Heart right ventricle (tissue), 16 donors: ENCODE data around the gene AFF1. TPM values are rescaled to one million over a fixed set of nuclear protein-coding genes. Genes with fewer than 3 reads are reported as not detected.

Source experiments
- ATAC-seq, 8 donors: fragments of 200-7000 bp; cut with Tn5 transposase; one replicate each; pipeline ENCODE4 v1.9.1; 2020; ENCODE audit warnings: mild to moderate bottlenecking in 8 of 8, moderate library complexity in 8 of 8, moderate number of reproducible peaks in 1 of 8
- DNase-seq, 2 donors: peaks; one replicate each; pipeline ENCODE4 v3.0.0-alpha.2; 2020
- H3K27ac ChIP-seq, 10 donors: fragments of 200-600 bp; sonication (generic) in 2 of 10; one replicate each; pipeline versions ENCODE4 v1.5.0 to v1.8.0; 2020 to 2022; ENCODE audit warnings: mild to moderate bottlenecking in 3 of 10
- H3K27me3 ChIP-seq, 7 donors: fragments of 200-600 bp; one replicate each; pipeline ENCODE4 v1.8.0; 2021 to 2022; ENCODE audit warnings: mild to moderate bottlenecking in 2 of 7
- H3K36me3 ChIP-seq, 9 donors: fragments of 200-600 bp; sonication (generic) in 1 of 9; one replicate each; pipeline versions ENCODE4 v1.5.0 to v1.8.0; 2020 to 2022; ENCODE audit warnings: mild to moderate bottlenecking in 2 of 9
- H3K4me1 ChIP-seq, 9 donors: fragments of 200-600 bp; sonication (generic) in 1 of 9; one replicate each; pipeline versions ENCODE4 v1.5.0 to v1.8.0; 2020 to 2022; ENCODE audit warnings: mild to moderate bottlenecking in 4 of 9
- H3K4me3 ChIP-seq, 10 donors: fragments of 200-600 bp; sonication (generic) in 2 of 10; one replicate each; pipeline versions ENCODE4 v1.5.0 to v1.8.0; 2020 to 2022; ENCODE audit warnings: mild to moderate bottlenecking in 7 of 10, moderate library complexity in 2 of 10
- H3K9me3 ChIP-seq, 11 donors: fragments of 200-600 bp in 10 of 11; sonication (generic) in 2 of 11; one replicate each; pipeline versions ENCODE4 v1.5.0 to v1.8.0; 2013 to 2022; ENCODE audit warnings: mild to moderate bottlenecking in 2 of 11, control low read depth in 1 of 11, moderate library complexity in 1 of 11
- CTCF ChIP-seq, 9 donors: fragments of 200-600 bp; sonication (generic) in 2 of 9; IDR thresholded peaks; one replicate each; pipeline versions ENCODE4 v1.5.0 to v1.8.0; 2021 to 2022; ENCODE audit warnings: antibody characterized with exemption in 9 of 9, mild to moderate bottlenecking in 5 of 9, moderate library complexity in 1 of 9
- WGBS, 2 donors: extraction: QIAGEN DNeasy Blood & Tissue Kit; methylation state at CpG; one replicate each; pipeline ENCODE4 v1.1.7; 2013; ENCODE audit warnings: inconsistent platforms in 1 of 2; 5-methylcytosine and 5-hydroxymethylcytosine counted together
- intact Hi-C, 10 donors: fragments of 100-400 bp; cut with DNase I; formaldehyde crosslinking; loops; one replicate each; pipeline versions ENCODE4 v1.11.1 to v1.14.2; 2022
- polyA plus RNA-seq, 2 donors: library from polyadenylated mRNA; stranded (reverse); fragments of 200-250 nt; gene quantifications; one replicate each; pipeline ENCODE4 v1.2.3, GENCODE V29; 2013
- total RNA-seq, 10 donors: library from RNA; stranded (reverse); fragmentation: NEBNext Ultra II Directional in 3 of 10; extraction: Animal tissue kit (Norgen Biotek cat#: 25700) in 3 of 10; gene quantifications; one replicate each; pipeline versions ENCODE4 v1.2.1 to v1.2.4, GENCODE V29; 2021 to 2023
- donor health status: Arrhythmogenic right ventricular cardiomyopathy.
- donor health status: ischemic (EF 13 %, LVEDD 7.1; RV severe dilation, severe dysfunction).
- donor health status: healthy with polysubstance abuse.
- donor health status: DM: no; HTN: yes; CAD: no.
- donor health status: DM: no; HTN: no; CAD: no.
- donor health status: ischemic (EF 25% LVEDD 6.9; RV normal size, moderate dysfunction).
- donor health status: ischemic (EF 25% LVEDD 5.7; RV mildly dilated, moderate dysfunction).
- donor health status: healthy.
- donor health status: DM: yes; HTN: yes; CAD: no.
- donor health status: Ischemic cardiomyopathy.
- donor health status: ischemic (EF 35%, LVEDD 5.7; RV mildly dilated, moderate dysfunction).
- donor health status: nonischemic (EF 11% LVEDD 7.7; RV severe dilation, severe dysfunction).
- donor health status: DM: yes; HTN: yes; CAD: no.
- donor health status: PGD.
- donor health status: ischemic (EF 29% LVEDD 5.4; RV normal size, mild dysfunction).
- donor health status: nonischemic (EF 23%, LVEDD 6.1; RV moderate dilation, normal function).

The AFF1 gene
- total and polyA plus RNA-seq, 12 donors, result 44.4 to 90.2 (median 74.5) TPM

GRCh38 chr4:87092389-87093141 lies 157.8 kb downstream of the AFF1 start:
- DNase-seq, result peak; percentile 52 to 70
- peaks cover 0 to 57% (median 0%) of the 10 kb centered on the region in 9 donors for H3K36me3 ChIP-seq
- no peaks in the 10 kb centered on the region for H3K27me3 ChIP-seq
- ATAC-seq, result peak; percentile 65 to 87 (median 80)
- WGBS, 2 donors, result 21 to 36% methylated on average over 4 of the region's 4 CpGs
- H3K27ac ChIP-seq, result peak overlapping the region in 8 of 10 donors; percentile 4 to 52 (median 19)
- intact Hi-C loops, result loop anchor here (1.0 to 5.0 kb wide), 8 partner anchors 48 to 170 kb away; partner anchors contain the start of gene AFF1 (in 3 of the 10)
- no peak for TF ChIP-seq CTCF (IDR thresholded peaks at IDR 0.05)
- no peaks in the 10 kb centered on the region for H3K9me3 ChIP-seq
- H3K4me1 ChIP-seq, result peaks cover 4 to 50% (median 38%) of the 10 kb centered on the region in 9 donors
- no peak overlapping the region for H3K4me3 ChIP-seq

GRCh38 chr4:87093443-87094123 lies 158.8 kb downstream of the AFF1 start:
- 26 to 33% methylated on average over 4 of the region's 4 CpGs for WGBS, 2 donors
- TF ChIP-seq CTCF (IDR thresholded peaks at IDR 0.05), result peak; percentile 48 to 79 (median 70)
- Histone ChIP-seq H3K27ac (peak overlapping the region in 7 of 10 donors; percentile 4 to 52 (median 25)), H3K27me3 (no peaks in the 10 kb centered on the region), H3K4me3 (no peak overlapping the region), H3K36me3 (peaks cover 0 to 57% (median 0%) of the 10 kb centered on the region in 9 donors), H3K9me3 (no peaks in the 10 kb centered on the region), H3K4me1 (peaks cover 4 to 50% (median 35%) of the 10 kb centered on the region in 9 donors)
- DNase-seq (peak in 1 of 2 donors; percentile 44), ATAC-seq (peak; percentile 45 to 89 (median 80))
- intact Hi-C loops, result loop anchor here (1.0 to 5.0 kb wide), 8 partner anchors 49 to 171 kb away; partner anchors contain the start of gene AFF1 (in 3 of the 10)

- Histone ChIP-seq H3K9me3 (no peaks in the 10 kb centered on the region), H3K27me3 (no peaks in the 10 kb centered on the region), H3K4me3 (no peak overlapping the region), H3K36me3 (peaks cover 0 to 48% (median 0%) of the 10 kb centered on the region in 9 donors), H3K4me1 (peaks cover 4 to 35% (median 19%) of the 10 kb centered on the region in 9 donors), H3K27ac (no peak overlapping the region)
- no peak for TF ChIP-seq CTCF (IDR thresholded peaks at IDR 0.05)
- 48 to 60% methylated on average over 4 of the region's 4 CpGs for WGBS, 2 donors
- peak in 2 of 8 donors; percentile 26 to 28 for ATAC-seq
- intact Hi-C loops, result no loop called here
- DNase-seq, result no peak
Observed at GRCh38 chr4:87097075-87097474, 162.3 kb downstream of the AFF1 start.

- no peak for ATAC-seq
- H3K27me3 ChIP-seq, result no peaks in the 10 kb centered on the region
Observed at GRCh38 chr4:87100168-87100567, 165.4 kb downstream of the AFF1 start.

More at GRCh38 chr4:87100168-87100567, 165.4 kb downstream of the AFF1 start:
- H3K36me3 ChIP-seq, result peaks cover 0 to 32% (median 0%) of the 10 kb centered on the region in 9 donors
- no peak for TF ChIP-seq CTCF (IDR thresholded peaks at IDR 0.05)
- H3K9me3 ChIP-seq, result no peaks in the 10 kb centered on the region
- WGBS, 2 donors, result 89 to 100% methylated on average over 1 of the region's 1 CpG
- intact Hi-C loops, result no loop called here
- H3K4me1 ChIP-seq, result peaks cover 2 to 39% (median 24%) of the 10 kb centered on the region in 9 donors
- DNase-seq, result no peak
- no peak overlapping the region for H3K4me3 ChIP-seq
- no peak overlapping the region for H3K27ac ChIP-seq
